Measurements from ENCODE around the gene ZNF576.
"Not testable (repeated sequence)": the region's sequence is repeated elsewhere in the genome, so short reads cannot be mapped to it uniquely, and the experiment has no call there.

Gene ZNF576

GRCh38 chr19:43595999-43596841 lies at the start of gene ZNF576, which contains the start of gene IRGQ:
Gene ZNF576, plus strand, starts transcription at chr19:43596595. Its CDS starts 514 bp downstream, at chr19:43597109.
Gene IRGQ, minus strand, starts transcription at chr19:43596134. Its CDS starts 796 bp downstream, at chr19:43595338.
- peak within 1 kb of the TSS; percentile 92 for H3K27ac Mint-ChIP-seq
- peaks cover 29% of the 10 kb centered on the region for H3K36me3 Mint-ChIP-seq (ENCODE audit: low read depth)
- peak within 1 kb of the TSS; percentile 98 for H3K4me3 Mint-ChIP-seq
- no peaks in the 10 kb centered on the region for H3K27me3 Mint-ChIP-seq
- no peaks in the 10 kb centered on the region for H3K9me3 Mint-ChIP-seq
- peaks cover 35% of the 10 kb centered on the region for H3K4me1 Mint-ChIP-seq (ENCODE audit: low read depth)

GRCh38 chr19:43547926-43548325 lies 48.5 kb upstream of the ZNF576 start:
- H3K36me3 Mint-ChIP-seq (ENCODE audit: low read depth), result peaks cover 29% of the 10 kb centered on the region
- H3K9me3 Mint-ChIP-seq; H3K4me3 Mint-ChIP-seq; H3K27me3 Mint-ChIP-seq; H3K27ac Mint-ChIP-seq; H3K4me1 Mint-ChIP-seq (ENCODE audit: low read depth): not testable (repeated sequence)

GRCh38 chr19:43548706-43549105 lies 47.7 kb upstream of the ZNF576 start:
- no peak overlapping the region for H3K27ac Mint-ChIP-seq
- H3K27me3 Mint-ChIP-seq, result no peaks in the 10 kb centered on the region
- no peaks in the 10 kb centered on the region for H3K9me3 Mint-ChIP-seq
- H3K4me1 Mint-ChIP-seq (ENCODE audit: low read depth), result no peaks in the 10 kb centered on the region
- H3K4me3 Mint-ChIP-seq, result no peak overlapping the region
- peaks cover 27% of the 10 kb centered on the region for H3K36me3 Mint-ChIP-seq (ENCODE audit: low read depth)

- H3K4me3 Mint-ChIP-seq, result no peak overlapping the region
- H3K9me3 Mint-ChIP-seq, result no peaks in the 10 kb centered on the region
- H3K36me3 Mint-ChIP-seq (ENCODE audit: low read depth), result peaks cover 42% of the 10 kb centered on the region
- H3K4me1 Mint-ChIP-seq (ENCODE audit: low read depth), result peaks cover 9% of the 10 kb centered on the region
- no peak overlapping the region for H3K27ac Mint-ChIP-seq
- H3K27me3 Mint-ChIP-seq, result no peaks in the 10 kb centered on the region
Measured at GRCh38 chr19:43551399-43552197, 44.8 kb upstream of the ZNF576 start.

- no peak overlapping the region for H3K27ac Mint-ChIP-seq
- peaks cover 9% of the 10 kb centered on the region for H3K4me1 Mint-ChIP-seq (ENCODE audit: low read depth)
- no peaks in the 10 kb centered on the region for H3K27me3 Mint-ChIP-seq
- H3K9me3 Mint-ChIP-seq, result no peaks in the 10 kb centered on the region
- no peak overlapping the region for H3K4me3 Mint-ChIP-seq
- peaks cover 42% of the 10 kb centered on the region for H3K36me3 Mint-ChIP-seq (ENCODE audit: low read depth)
Measured at GRCh38 chr19:43552198-43552450, 44.3 kb upstream of the ZNF576 start.

GRCh38 chr19:43552616-43553015 lies 43.8 kb upstream of the ZNF576 start:
- H3K27ac Mint-ChIP-seq, result no peak overlapping the region

GRCh38 chr19:43553656-43554055 lies 42.7 kb upstream of the ZNF576 start:
- Mint-ChIP-seq H3K4me1 (ENCODE audit: low read depth) (peaks cover 9% of the 10 kb centered on the region), H3K9me3 (no peaks in the 10 kb centered on the region), H3K27ac (no peak overlapping the region), H3K36me3 (ENCODE audit: low read depth) (peaks cover 43% of the 10 kb centered on the region), H3K4me3 (no peak overlapping the region), H3K27me3 (no peaks in the 10 kb centered on the region)

More at GRCh38 chr19:43552616-43553015, 43.8 kb upstream of the ZNF576 start:
- Mint-ChIP-seq H3K4me1 (ENCODE audit: low read depth) (peaks cover 9% of the 10 kb centered on the region), H3K9me3 (no peaks in the 10 kb centered on the region), H3K27me3 (no peaks in the 10 kb centered on the region), H3K36me3 (ENCODE audit: low read depth) (peaks cover 42% of the 10 kb centered on the region), H3K4me3 (no peak overlapping the region)

- H3K27me3 Mint-ChIP-seq, result no peaks in the 10 kb centered on the region
- no peaks in the 10 kb centered on the region for H3K9me3 Mint-ChIP-seq
- H3K36me3 Mint-ChIP-seq (ENCODE audit: low read depth), result peaks cover 42% of the 10 kb centered on the region
- H3K27ac Mint-ChIP-seq, result no peak overlapping the region
- no peak overlapping the region for H3K4me3 Mint-ChIP-seq
- H3K4me1 Mint-ChIP-seq (ENCODE audit: low read depth), result peaks cover 9% of the 10 kb centered on the region
Measured at GRCh38 chr19:43554317-43554895, 42.0 kb upstream of the ZNF576 start.

- Mint-ChIP-seq H3K4me1 (ENCODE audit: low read depth) (peaks cover 11% of the 10 kb centered on the region), H3K9me3 (no peaks in the 10 kb centered on the region), H3K27me3 (no peaks in the 10 kb centered on the region), H3K27ac (no peak overlapping the region), H3K4me3 (no peak overlapping the region), H3K36me3 (ENCODE audit: low read depth) (peaks cover 42% of the 10 kb centered on the region)
Measured at GRCh38 chr19:43555185-43555770, 41.1 kb upstream of the ZNF576 start.

- H3K36me3 Mint-ChIP-seq (ENCODE audit: low read depth), result peaks cover 40% of the 10 kb centered on the region
- peaks cover 53% of the 10 kb centered on the region for H3K4me1 Mint-ChIP-seq (ENCODE audit: low read depth)
- no peaks in the 10 kb centered on the region for H3K27me3 Mint-ChIP-seq
- no peaks in the 10 kb centered on the region for H3K9me3 Mint-ChIP-seq
- peak overlapping the region; percentile 80 for H3K27ac Mint-ChIP-seq
- H3K4me3 Mint-ChIP-seq, result no peak overlapping the region
Measured at GRCh38 chr19:43560687-43561086, 35.7 kb upstream of the ZNF576 start.

GRCh38 chr19:43561139-43561970 lies 35.0 kb upstream of the ZNF576 start:
- peaks cover 54% of the 10 kb centered on the region for H3K4me1 Mint-ChIP-seq (ENCODE audit: low read depth)
- H3K36me3 Mint-ChIP-seq (ENCODE audit: low read depth), result peaks cover 40% of the 10 kb centered on the region
- no peaks in the 10 kb centered on the region for H3K9me3 Mint-ChIP-seq
- H3K4me3 Mint-ChIP-seq, result no peak overlapping the region
- H3K27me3 Mint-ChIP-seq, result no peaks in the 10 kb centered on the region
- peak overlapping the region; percentile 88 for H3K27ac Mint-ChIP-seq

GRCh38 chr19:43562226-43562697 lies 34.1 kb upstream of the ZNF576 start:
- peaks cover 43% of the 10 kb centered on the region for H3K36me3 Mint-ChIP-seq (ENCODE audit: low read depth)
- peak overlapping the region; percentile 65 for H3K4me3 Mint-ChIP-seq
- no peaks in the 10 kb centered on the region for H3K27me3 Mint-ChIP-seq
- H3K27ac Mint-ChIP-seq, result peak overlapping the region; percentile 88
- H3K4me1 Mint-ChIP-seq (ENCODE audit: low read depth), result peaks cover 58% of the 10 kb centered on the region
- no peaks in the 10 kb centered on the region for H3K9me3 Mint-ChIP-seq

GRCh38 chr19:43562698-43563241 lies 33.6 kb upstream of the ZNF576 start:
- Mint-ChIP-seq H3K36me3 (ENCODE audit: low read depth) (peaks cover 42% of the 10 kb centered on the region), H3K4me1 (ENCODE audit: low read depth) (peaks cover 58% of the 10 kb centered on the region)

More at GRCh38 chr19:43562698-43563241, 33.6 kb upstream of the ZNF576 start:
- H3K9me3 Mint-ChIP-seq, result no peaks in the 10 kb centered on the region
- H3K4me3 Mint-ChIP-seq, result peak overlapping the region; percentile 65
- H3K27me3 Mint-ChIP-seq, result no peaks in the 10 kb centered on the region
- peak overlapping the region; percentile 88 for H3K27ac Mint-ChIP-seq

Measured in stimulated activated naive CD8-positive, alpha-beta T cell treated with anti-CD3 and anti-CD28 coated beads, Interleukin-15, Interleukin-2, amounts not matched to agents 100 ng/mL and 50 ng/mL, for 24 hours (primary cell).